Measurements from ENCODE around the gene ADCY9.
"Not testable (repeated sequence)": the region's sequence is repeated elsewhere in the genome, so short reads cannot be mapped to it uniquely, and the experiment has no call there.

ADCY9 gene

DNA sequence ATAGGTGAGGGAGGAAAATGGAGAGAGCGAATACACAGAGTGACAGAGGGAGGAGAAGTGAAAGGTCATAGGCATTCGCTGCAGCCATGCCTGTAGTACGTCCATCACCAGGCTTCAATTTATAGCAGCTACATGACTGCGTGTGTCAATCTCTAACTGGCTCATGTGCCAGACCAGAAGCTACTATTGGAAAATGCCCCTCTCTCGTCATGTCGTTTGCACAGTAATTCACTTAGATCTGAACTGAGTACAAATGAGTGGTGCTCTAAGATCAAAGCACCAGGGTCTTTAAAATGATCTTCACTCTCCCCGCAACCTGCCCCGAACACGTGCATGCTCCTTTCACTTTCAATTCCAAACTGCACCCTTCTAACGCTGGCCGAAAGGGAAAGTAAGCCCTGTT lies 51.3 kb downstream of the ADCY9 start:
- DNase-seq, result no peak

DNA sequence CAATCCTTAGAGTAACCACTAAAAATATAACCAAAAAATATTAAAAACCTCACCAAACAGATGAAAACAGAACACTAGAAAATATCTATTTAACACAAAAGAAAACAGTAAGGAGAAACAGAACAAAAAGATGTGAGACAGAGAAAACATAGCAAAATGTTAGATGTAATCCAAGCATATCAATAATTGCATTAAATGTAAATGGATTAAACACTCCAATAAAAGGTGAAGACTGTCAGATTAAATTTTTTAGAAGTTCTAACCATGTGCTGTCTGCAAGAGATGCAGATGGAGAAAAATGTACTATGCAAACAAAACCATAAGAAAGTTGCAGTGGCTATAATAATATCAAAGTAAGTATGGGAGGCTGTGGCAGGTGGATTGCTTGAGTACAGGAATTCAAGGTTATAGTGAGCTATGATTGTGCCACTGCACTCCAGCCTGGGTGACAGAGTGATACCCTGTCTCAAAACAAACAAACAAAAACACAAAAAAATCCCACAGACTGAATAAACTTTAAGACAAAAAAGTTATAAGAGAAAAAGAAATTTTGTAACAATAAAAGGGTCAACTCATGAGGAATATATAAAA lies 53.9 kb downstream of the ADCY9 start:
- DNase-seq, result no peak

GRCh38 chr16:4060823-4061222 lies 55.4 kb downstream of the ADCY9 start:
- no peak for DNase-seq

- DNase-seq, result no peak
These were observed 56.2 kb downstream of the ADCY9 start for GRCh38 chr16:4060009-4060408.

GRCh38 chr16:4058386-4058785 lies 57.9 kb downstream of the ADCY9 start:
- DNase-seq, result no peak

DNA sequence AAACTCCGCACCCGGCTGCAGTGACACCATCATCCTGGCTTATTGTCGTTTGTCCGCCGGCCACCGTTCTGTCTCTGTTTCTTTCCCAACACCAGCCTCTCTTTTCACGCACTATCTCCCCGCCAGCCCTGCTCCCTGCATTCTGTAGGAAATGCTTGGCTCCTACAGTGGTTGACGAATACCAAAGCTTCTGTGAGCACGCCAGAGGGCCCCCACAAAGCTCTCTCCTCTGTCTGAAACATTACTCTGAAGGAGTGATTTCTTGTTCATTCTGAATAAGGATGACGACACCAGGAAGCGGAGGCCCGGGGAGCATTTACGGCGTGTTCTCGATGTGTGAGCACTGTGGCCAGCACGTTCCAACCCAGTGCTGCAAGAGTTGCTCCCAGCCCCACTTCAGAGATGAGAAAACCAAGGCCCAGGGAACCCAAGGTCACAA lies 58.8 kb downstream of the ADCY9 start:
- no peak for DNase-seq

DNA sequence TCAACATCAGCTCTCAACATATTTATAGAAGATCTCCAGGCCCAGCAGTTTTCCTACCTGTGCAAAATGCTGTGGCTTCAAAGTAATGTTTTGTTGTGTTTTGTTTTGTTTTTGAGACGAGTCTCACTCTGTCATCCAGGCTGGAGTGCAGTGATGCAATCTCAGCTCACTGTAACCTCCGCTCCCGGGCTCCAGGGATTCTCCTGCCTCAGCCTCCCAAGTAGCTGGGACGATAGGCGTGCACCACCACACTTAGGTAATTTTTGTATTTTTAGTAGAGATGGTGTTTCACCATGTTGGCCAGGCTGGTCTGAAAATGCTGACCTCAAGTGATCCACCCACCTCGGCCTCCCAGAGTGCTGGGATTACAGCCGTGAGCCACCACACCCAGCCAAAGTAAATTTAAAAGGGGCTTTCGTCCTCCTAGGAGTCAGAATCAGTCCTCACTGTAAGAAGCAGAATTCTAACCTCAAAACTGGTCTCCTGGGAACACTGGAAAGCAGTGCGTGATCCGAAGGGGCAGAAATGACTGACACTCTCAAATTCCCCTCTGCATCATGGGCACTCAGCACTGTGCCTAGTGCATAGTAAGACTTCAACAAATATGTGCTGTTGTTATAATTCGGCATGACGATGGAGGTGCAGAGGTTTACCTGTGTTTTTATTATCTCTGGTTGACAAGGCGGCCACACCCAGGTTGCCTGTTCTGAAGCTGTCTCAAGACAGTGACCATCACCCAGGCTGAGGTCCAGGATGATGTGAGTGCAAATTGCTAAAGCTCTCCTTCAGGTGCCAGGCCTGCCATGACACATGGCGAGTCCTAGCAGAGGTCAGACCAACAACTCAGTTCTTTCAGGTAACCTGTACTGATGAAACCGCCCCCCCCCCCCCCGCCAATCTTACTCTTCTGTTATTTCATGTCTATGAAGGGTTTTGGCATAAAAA lies 59.8 kb downstream of the ADCY9 start:
- no peak for DNase-seq

DNA sequence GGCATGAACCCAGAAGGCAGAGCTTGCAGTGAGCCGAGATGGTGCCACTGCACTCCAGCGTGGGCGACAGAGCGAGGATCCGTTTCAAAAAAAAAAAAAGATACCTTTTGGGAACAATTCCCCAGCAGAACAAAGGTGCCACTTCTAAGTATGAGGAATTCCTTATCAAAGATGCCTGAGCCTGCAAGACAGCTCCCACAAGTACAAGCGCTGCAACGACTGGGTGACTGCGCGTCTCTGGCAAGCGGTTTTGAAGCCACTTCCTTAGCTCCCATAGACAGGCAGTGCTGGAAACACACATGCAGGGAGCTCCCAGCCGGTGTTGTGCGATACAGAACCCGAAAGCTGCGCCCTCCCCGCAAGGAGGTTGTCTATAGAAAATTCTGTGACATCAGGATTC lies 60.5 kb downstream of the ADCY9 start:
- DNase-seq, result no peak

- peak; percentile 40 to 67 for DNase-seq
These were observed 62.9 kb downstream of the ADCY9 start for GRCh38 chr16:4053301-4053845.

DNA sequence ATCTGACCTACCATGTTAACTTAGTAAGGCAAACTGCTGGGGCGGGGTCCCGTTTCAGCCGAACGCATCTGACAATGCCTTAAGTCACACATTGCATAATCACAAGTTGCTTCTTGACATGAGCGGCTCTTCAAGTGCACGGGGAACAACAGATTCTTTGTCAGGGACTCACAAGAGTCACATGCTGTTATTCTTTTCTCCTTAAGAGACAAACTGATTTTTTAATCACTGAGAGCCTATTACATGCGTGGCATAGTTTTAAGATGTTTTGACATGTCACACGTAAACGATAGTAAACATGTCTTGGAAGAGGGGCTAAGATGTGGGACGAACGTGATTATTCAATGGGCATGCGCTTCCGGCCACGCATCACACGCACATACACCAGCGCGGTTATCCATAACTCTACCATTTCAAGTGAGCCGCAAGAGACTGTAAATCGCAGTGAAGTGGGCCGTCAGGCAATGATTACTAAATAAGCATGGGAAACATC lies 63.4 kb downstream of the ADCY9 start:
- DNase-seq, result no peak

- DNase-seq, result no peak
These were observed 64.1 kb downstream of the ADCY9 start for GRCh38 chr16:4052096-4052495.

GRCh38 chr16:4051591-4051990 lies 64.7 kb downstream of the ADCY9 start:
- no peak for DNase-seq

DNA sequence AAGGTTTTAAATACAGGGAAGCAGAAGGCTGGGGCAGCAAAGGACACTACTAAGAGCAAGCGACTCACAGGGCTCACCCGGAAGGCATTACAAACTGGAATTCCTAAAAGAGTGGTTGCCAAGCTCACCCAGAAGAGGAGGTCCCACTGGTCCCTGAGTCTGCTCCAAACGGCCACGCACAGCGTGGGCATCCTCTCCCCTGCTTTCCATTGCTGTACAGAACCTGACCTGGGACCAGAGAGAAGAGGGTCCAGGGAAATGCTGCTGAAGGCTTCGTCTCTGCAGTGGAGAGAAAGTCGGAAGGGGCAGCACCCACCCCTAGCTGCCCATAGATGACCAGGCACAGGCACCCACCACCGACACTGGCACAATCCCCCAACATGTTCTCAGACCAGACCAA lies 67.2 kb downstream of the ADCY9 start:
- no peak for DNase-seq

DNA sequence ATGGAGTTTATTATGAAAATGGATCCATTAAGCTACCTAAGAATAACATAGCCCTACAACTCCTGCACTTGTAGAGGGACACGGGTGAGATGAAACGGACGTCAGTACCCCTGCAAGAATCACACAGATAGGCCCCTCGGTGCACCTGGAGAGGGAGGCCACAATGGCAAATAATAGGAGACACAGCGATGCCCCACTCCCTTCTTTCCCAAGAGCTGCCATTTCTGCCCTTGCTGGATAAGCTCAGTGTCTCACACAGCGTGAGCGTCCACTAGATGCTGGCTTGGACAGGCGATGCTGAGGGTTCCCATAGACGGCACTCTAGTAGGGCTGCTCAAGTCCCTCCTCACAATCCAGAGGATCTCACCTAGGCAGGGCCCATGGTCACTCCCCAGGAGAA lies 67.8 kb downstream of the ADCY9 start:
- DNase-seq, result no peak

DNA sequence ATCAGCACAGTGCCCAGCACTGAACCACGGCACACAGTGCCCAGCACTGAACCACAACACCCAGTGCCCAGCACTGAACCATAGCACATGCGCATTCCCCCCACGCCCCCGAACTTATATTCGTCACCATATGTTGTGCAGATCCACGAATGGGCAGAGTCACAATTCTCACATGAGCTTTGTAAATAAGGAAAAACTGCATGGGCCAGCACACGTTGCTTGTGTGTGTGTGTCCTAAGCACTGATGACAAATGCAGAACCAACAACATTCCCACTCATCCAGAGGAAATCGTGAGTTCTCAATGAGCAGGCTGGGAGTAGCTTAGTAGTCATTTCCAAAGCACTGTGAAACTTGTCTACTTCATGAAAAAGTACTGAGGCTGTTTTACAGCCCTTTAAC lies 70.0 kb downstream of the ADCY9 start:
- no peak for DNase-seq

- DNase-seq, result not testable (repeated sequence)
These were observed 70.7 kb downstream of the ADCY9 start for GRCh38 chr16:4045561-4045960.

DNA sequence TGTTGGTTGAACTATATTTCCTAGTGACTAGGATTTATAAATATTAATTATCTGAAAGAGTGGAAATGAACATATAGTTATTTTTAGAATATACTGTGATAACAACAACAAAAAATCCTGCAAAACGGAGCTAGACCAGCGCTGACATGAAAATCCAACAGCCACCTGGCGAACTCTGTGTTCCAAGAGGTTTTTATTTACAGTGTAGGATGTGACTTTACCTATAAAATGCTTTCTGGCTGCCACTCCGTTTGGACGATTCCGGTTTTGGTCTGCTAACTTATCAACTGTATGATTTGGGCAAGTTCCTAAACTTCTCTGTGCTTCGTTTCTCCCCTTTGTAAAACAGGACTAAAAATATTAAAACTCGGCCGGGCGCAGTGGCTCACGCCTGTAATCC lies 73.7 kb downstream of the ADCY9 start:
- no peak for DNase-seq

GRCh38 chr16:4038448-4038847 lies 77.8 kb downstream of the ADCY9 start:
- no peak for DNase-seq

GRCh38 chr16:4036952-4037351 lies 79.3 kb downstream of the ADCY9 start:
- DNase-seq, result not testable (repeated sequence)

DNA sequence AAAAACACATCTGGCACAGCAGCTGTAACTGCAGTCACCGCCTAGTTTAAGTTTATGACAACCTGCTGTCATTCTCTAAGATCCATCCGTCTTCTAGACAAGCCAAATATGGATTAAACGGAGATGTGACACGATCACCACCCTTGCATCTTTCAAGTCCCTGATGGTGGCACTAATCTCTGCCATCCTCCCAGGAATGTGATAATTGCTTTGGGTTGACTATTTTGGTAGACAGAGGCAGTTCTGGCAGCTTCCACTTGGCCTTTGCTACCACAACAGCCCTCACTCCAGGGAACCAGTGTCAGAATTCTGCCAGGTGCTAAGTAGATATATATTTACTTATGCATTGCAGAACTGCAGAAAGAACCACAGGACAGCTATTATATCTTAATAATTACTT lies 81.3 kb downstream of the ADCY9 start:
- no peak for DNase-seq

DNA sequence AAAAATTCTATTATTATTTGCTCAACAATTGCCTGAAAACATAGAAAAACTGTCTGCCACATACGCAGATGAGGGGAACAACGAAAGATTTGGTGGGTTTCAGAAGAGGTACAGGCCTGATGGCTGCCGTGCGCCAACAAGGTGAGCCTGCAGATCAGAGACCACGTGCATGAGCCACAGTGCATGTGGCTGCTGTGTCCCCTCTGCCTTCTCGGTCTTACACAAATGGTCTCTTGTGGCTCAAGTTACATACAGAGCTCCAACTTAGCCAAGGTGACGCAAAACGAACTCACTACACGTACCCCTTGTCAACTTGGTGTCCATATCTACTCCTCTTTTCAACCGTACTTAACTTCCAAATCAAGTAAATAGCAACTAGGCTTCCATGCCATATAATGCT lies 82.3 kb downstream of the ADCY9 start:
- no peak for DNase-seq

GRCh38 chr16:4032768-4033167 lies 83.5 kb downstream of the ADCY9 start:
- DNase-seq, result no peak

- no peak for DNase-seq
These were observed 88.1 kb downstream of the ADCY9 start for GRCh38 chr16:4028144-4028543.

- no peak for DNase-seq
These were observed 89.4 kb downstream of the ADCY9 start for GRCh38 chr16:4026854-4027253.

Measured in hippocampal formation (tissue), 2 donors.